GM18858 (cell line): ENCODE results near the gene CNTNAP2.

Experiments
- ATAC-seq: cut with Tn5 transposase; IDR thresholded peaks from one replicate; pipeline ENCODE4 v1.9.1; 2021; ENCODE audit not compliant: unreplicated experiment

The CNTNAP2 gene

DNA sequence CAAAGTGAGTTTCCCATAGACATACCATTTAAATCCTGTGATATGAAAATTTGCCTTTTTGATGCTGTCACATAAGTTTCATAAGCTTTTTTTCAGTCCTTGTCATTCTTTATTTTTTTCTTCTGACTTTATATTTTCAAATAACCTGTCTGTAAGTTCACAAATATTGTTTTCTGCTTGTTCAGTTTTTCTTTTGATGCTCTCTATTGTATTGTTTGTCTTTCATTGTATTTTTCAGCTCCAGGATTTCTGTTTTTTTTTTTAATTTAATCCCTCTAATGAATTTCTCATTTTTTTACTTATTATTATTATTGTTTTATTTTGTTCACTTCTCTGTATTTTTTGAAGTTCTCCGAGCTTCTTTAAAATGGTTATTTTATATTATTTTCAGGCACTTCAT lies 623.4 kb downstream of the CNTNAP2 start:
- ATAC-seq = no peak

DNA sequence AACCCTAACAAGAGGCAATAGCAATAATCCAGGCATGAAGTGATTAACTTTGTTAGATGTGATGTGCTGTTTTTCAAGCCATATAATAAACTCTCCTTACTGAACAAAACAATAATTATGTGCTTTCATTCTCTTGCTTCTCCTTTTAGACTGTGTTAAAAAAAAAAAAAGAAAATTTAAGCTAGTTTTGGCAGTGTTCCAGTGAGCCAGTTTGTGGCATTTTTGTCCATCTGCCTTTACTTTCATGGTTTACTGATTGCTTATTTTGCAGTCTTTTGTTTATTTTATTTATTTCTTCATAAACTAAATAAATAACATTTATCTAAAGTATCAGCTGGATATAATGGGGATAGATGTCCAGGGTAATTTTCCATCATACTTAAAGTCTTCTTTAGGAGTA lies 625.3 kb downstream of the CNTNAP2 start:
- no peak for ATAC-seq

DNA sequence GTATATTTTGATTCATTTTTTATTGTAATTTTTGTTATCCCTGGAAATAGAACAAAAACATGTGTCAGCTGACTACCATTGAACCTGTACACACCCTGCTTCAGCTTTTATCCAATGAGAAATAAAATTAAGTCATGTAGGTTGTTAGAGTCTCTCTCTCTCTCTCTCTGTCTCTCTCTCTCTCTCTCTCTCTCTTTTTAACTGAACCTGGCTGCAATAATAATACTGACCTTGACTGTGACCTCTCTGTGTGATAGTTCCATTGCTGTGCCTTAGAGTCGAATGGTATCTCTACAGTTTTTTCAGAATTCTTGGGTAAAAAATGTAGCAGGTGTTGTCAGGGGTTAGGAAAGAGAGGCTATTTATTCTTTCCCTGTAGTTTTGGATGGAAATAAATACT lies 637.8 kb downstream of the CNTNAP2 start:
- ATAC-seq = no peak

DNA sequence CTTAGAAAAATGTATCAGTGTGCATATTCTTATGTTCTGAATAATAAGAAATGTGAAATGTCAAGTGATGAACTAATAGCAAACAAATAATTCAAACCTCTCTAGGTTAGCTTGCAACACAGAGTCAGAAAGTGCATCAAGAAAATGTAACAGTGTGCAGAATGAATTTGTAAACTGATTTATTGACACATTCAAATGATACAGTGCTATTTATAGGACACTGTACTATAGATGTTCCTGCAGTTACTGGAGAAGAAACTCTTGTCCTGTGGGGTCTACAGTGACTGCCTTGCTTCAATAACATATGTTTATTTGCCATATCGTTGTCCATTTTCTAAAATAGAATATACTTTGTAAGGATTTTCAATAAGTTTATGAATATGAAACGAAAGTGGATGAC lies 639.0 kb downstream of the CNTNAP2 start:
- ATAC-seq = no peak

DNA sequence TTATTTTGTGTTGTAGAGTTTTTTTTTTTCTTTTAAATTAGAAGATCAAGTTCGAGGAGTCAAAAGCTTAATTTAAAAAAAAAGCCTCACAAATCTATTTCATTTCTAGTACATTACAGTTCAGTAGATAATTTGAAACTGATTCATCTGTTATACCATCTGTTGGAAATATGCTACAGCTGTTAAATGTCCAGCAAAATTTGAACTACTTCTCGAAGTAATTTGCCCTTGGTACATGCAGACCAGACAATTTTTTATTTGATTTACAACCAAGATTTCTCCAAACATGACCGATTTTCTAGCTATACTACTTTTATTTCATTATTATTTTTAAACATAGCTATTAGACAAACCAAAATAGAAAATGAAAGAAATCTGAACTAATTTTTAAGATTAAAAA lies 647.9 kb downstream of the CNTNAP2 start:
- no peak for ATAC-seq

DNA sequence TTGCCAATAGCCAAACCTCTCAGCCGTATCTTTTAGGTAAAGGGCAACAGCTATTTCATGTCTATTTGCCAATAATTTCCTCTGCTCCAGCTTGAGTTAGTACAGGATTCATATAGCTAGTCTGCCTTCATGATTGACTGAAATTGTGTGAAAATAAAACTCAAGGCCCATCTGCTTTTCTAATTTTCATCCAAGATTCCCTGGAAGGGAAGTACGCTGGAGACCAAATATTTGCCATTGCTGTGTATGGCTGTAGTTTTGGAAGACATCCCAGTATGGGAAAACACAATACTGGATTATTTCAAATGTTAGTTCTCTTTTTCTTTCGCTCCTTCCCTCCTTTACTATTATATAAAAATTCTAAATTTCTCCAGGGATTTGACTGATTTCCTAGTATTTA lies 652.4 kb downstream of the CNTNAP2 start:
- no peak for ATAC-seq

DNA sequence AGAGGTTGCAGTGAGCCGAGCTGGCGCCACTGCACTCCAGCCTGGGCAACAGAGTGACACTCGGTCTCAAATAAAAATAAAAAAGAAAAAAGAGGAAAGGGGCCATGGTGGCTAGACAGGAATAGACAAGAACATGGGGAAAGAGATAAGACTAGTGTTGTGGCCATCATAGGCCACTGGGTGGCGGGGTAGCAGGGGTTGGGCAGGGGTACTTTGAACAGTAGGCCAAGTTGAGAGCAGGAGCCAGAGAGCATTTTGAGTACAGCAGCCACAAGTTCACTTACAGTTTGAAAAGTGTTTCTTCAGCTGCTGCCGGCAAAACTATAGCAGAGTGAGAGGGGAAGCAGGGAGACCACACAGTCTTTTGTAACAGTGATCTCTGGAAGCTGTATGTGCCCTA lies 656.0 kb downstream of the CNTNAP2 start:
- no peak for ATAC-seq

DNA sequence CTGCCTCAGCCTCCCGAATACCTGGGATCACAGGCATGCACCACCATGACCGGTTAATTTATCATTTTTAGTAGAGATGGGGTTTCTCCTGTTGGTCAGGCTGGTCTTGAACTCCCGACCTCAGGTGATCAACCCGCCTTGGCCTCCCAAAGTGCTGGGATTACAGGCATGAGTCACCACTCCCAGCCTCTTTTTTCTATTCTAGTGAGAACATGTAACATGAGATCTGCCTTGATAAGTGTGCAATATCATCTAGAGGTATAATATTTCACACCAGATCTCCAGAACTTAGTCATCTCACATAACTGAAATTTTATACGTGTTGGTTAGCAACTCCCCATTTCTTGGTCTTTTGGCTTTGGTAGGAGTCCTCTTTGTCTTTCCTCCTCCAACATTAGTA lies 656.9 kb downstream of the CNTNAP2 start:
- no peak for ATAC-seq

DNA sequence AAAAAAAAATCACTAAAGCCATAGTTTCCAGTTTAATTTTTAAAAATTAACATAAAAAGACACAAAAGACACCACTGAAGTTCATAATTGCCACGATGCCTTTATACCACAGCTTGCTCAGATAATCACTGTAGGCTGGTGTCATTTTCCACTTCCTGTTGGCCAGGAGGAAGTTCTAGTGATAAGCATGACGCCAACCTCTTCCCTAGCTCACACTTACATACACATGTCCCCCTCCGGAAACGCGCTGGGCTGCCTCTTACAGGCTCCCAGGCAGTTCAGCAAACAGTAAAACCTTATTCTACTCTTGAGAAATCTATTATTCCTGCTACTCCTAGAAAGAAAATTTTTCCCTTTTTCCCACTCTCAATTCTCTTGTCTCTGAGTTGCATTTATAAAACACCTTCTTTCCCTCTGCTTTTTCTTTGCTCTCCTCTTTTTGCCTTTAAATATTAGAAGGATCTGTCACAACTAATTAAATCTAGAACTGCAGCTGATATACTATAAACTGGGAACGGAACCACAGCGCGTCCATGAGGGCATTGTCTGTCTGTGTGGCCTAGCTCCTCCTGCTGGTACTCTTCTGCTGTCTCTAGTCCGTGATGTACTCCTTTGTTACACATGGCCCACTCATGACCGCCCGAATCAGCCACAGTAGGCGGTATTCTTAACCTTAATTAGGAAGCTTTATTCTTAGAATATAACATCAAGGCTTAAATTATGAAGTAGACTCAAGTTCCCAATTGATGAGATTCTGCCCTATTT lies 664.9 kb downstream of the CNTNAP2 start:
- ATAC-seq = no peak

DNA sequence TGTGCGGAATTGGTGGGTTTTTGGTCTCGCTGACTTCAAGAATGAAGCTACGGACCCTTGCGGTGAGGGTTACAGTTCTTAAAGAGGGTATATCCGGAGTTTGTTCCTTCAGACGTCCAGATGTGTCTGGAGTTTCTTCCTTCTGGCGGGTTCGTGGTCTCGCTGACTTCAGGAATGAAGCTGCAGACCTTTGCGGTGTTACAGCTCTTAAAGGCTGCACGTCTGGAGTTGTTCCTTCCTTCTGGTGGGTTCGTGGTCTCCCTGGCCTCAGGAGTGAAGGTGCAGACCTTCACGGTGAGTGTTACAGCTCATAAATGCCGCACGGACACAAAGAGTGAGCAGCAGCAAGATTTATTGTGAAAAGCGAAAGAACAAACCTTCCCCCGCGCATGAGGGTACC lies 670.7 kb downstream of the CNTNAP2 start:
- ATAC-seq = no peak

DNA sequence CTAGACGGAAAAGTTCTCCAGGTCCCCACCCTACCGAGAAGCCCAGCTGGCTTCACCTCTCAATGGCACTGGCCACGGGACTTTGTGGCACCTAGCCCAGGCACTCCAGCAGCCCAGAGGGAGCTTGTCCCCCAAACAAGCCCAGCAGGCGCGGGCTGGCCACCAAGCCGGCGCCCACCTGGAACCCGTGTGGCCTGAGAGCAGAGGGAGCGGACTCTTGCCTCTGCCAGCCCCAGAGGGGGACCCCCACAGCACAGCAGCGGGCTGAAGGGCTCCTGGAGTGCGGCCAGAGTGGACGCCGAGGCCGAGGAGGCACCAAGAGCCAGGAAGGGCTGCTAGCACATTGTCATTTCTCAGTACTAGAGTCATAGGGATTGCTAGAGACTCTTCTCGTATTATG lies 671.4 kb downstream of the CNTNAP2 start:
- ATAC-seq = no peak

DNA sequence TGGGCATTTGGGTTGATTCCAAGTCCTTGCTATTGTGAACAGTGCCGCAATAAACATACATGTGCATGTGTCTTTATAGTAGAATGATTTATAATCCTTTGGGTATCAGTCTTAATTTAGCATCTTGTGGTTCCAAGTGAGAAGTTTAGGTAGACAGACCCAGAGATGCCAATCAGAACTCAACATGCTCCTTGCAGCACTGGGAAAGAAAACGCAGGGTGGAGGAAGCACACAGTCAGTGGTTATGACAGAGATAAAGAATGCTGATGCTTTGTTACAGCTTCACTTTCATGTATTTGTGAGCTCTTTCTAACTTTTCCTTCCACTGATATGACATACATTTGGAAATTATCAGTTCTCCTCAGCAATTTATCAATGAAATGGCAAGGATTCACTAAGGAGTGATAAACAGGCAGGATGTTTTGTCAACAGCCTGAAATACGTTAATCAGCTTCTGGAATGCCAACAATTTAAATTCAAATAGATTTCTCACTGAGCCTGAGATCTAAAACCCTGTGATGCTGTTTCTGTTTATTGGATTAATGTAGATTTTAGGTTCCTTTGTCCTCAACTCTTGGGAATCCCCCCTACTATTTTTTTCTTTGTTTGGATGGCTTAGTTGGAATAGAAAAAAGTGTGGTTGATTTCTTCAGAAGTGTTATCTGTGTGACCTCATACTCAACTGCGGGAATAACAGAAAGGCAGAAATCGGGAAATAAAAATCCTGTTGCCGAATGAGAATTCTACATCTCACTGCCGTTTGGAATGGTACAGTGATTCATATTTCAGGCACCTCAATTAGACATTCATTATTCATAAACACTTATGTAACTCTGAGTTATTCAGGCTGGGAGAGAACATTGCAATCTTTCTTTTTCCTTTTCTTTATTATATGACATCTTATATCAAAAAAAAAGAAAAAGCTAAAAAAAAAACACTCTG lies 675.0 kb downstream of the CNTNAP2 start:
- no peak for ATAC-seq

DNA sequence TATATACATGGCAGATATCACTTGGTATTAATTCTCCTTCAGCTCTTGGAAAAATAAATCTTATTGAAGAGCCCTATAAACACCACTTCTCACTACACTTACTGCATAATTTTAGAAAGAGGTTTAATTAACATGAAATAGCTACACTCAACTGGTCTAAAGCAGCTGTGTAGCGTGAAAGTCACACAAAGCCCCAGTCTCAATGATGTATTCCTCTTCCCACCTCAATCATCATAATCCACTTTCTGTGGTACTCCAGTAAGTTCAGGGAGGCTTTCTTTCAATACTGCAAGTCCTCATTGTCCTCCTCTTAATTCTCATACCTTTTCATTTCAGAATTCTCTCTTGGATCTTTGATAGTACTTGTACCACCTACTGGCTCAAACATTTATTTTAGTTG lies 688.0 kb downstream of the CNTNAP2 start:
- ATAC-seq = no peak

DNA sequence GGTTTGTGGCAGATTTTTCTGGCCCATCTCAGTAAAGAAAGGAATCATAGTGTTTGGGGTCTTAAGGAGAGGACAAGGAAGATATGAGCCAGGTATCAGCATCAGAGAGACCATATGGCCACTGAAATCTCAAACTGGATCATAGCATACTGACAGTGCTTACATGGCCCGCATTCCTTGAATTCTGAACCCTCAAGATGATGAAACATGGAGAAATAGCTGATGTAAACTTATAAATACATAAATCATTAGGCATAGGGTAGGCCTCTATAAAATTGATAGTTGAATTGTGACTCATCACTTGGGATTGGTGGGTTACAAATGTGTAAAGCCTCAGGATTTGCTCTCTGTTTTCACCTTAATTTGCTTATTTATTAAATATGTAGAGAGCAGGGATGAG lies 688.5 kb downstream of the CNTNAP2 start:
- no peak for ATAC-seq

DNA sequence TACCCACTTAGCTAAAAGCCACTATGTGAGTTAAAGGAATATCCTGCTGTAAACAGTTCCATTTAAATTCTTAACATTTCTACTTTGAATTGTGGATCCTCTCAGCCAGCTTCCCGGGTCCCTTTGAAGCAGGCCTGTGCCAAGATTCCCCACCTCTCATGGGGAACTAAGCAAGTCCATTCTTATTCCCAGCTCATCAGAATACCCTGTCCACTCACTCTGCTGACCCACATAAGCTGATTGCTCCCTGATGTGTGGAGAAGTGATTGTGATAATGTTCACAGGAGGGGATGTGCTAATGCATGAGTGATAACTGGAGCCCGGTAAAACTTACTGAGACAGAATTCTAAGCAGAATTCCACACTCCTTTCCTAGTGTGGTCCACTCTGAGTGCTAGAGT lies 709.7 kb downstream of the CNTNAP2 start:
- no peak for ATAC-seq

DNA sequence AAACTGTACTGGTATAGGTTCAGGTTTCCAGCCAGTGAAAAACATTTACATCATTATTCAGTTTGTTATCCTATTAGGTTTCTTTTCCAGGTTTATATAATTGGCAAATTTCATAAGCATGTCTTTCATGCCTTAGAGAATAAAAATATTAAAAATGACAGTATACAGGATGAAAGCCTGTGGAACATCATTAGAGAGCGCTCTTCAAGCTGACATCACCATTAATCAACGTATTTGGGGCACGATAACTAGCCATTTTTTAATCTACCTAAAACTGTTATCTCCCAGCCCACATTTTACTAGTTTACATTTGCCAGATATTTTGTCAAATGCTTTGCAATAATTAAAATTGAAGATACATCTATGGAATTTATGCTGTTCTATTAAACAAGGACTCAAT lies 714.1 kb downstream of the CNTNAP2 start:
- ATAC-seq = no peak

DNA sequence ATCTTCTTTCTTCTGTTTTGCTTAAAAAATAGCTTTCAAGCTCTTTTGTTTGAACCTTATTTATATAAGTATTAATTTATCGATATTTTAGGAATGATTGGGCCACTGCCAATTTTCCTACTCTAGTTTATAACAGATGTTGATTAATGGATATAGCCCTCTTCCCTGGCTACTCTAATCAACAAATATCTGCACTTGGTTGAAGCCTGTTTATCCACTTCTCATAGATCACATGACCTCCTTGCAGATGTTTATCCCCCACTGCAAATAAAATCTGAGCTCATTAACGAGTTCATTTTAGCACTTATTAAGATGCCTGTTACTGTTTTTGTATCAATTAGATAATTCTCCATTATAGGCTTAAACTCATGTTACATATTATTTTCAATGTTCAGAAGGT lies 715.3 kb downstream of the CNTNAP2 start:
- no peak for ATAC-seq

DNA sequence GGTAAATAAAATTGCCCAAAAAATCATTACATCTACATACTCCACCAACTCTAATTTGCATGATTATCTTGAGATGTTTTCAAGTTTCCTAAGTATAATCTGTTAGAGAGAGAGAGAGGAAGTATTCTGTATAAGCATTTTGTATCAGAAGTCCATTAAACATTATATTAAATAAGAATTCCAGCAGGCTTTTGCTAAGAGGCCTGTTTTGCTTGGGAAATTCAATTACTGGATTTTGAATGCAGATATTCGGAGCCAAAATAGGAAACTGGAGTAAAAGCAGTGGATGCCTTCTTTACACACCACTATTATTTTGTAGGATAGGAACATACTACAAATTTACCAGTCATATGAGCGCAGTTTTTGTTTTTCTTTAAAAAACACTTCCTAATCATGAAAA lies 727.8 kb downstream of the CNTNAP2 start:
- ATAC-seq = no peak

DNA sequence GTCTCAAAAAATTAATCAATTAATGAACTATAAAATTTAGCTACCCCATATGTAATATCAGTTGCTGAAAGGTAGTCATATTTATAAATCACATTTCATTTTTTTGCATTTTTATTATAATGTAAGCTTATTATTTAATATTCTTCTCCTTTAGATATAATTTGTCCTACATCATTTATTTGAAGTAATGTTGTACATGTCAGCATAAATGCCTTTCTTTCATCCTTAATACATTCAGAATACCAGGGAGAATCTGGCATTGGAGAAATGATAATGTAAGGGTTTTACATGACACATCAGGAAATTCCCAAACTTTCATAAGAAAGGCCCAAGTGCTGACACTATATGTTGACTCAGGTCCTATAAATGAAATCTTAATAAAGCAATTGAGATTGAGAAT lies 742.1 kb downstream of the CNTNAP2 start:
- ATAC-seq = no peak

DNA sequence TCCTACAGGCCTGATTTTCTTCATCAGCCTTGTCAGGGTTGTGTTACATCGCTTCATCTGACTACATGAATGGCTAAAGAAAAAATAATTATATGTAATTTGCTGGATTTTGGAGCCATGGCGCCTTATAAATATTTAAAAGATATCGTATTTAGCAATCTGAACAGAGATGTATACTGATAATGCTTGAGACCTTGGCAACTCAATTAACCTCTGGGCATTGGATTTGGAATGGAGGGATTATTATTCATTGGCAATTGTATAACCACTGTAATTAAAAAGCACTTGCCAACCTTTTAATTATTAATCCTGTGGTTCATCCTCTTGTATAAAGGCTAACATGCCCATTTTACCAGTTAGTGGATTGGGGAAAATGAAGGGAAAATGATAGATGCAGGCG lies 745.1 kb downstream of the CNTNAP2 start:
- ATAC-seq = no peak

DNA sequence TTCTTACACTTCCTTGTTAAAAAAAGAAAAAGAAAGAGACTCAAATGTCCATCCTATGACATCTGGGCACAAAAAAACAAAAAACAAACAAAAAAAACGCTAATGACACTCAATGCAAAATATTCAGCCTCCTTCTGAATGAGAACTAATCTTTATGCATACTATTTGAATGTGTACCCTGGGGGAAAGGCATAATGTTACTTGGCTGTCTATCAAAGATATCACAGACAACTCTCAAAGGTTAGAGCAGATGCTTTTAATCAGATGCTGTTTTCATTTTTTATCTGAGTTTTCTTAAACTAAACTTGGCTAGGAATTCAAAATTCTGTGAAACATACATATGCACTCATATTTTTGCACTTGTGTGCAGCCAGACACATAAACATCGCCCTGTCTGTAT lies 745.8 kb downstream of the CNTNAP2 start:
- no peak for ATAC-seq

DNA sequence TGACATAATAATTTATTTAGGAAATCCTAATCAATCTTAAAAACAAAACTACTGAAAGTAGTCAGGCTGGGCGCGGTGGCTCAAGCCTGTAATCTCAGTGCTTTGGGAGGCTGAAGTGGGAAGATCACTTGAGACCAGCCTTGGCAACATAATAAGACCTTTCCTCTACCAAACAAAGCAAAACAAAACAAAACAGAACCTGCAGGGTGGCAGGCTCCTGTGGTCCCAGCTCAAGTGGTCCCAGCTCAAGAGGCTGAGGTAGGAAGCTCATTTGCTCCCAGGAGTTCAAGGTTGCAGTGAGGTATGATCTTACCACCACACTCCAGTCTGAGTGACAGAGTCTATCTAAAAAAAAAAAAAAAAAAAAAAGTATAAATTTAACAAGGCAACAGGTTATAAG lies 748.0 kb downstream of the CNTNAP2 start:
- ATAC-seq = no peak
